Keratinocyte (primary cell): ENCODE measurements around the gene NTN3. TPM values are rescaled to one million over a fixed set of nuclear protein-coding genes. Genes with fewer than 3 reads are reported as not detected.

ENCODE experiments used
- DNase-seq: peaks from one replicate; pipeline ENCODE4 v3.0.0-alpha.2; 2011; ENCODE audit warnings: low read depth, missing footprints, low spot score
- FAIRE-seq: peaks from 2 replicates; lab custom pipeline; 2011; peaks lifted over from hg19 to GRCh38; lab: Jason Lieb, UNC
- H2AFZ ChIP-seq: 2 replicates; pipeline ENCODE4 v1.6.0; 2012; ENCODE audit warnings: low read length, control low read depth, inconsistent platforms; ENCODE audit not compliant: control insufficient read depth
- H3K27ac ChIP-seq: 2 replicates; pipeline ENCODE4 v1.5.1; 2011; ENCODE audit warnings: low read length; ENCODE audit not compliant: control insufficient read depth, insufficient read depth
- H3K27me3 ChIP-seq: 3 replicates; pipeline ENCODE4 v1.6.0; 2011; ENCODE audit warnings: low read length; ENCODE audit not compliant: control insufficient read depth, insufficient read depth; ENCODE audit errors: extremely low read depth
- H3K36me3 ChIP-seq, 2 experiments: 2 replicates in 1 of 2; 3 replicates in 1 of 2; pipeline ENCODE4 v1.5.1; 2011; ENCODE audit warnings: low read length in 2 of 2, mild to moderate bottlenecking in 1 of 2; ENCODE audit not compliant: control insufficient read depth in 2 of 2, insufficient read depth in 2 of 2; ENCODE audit errors: extremely low read depth in 1 of 2
- H3K4me1 ChIP-seq: 3 replicates; pipeline ENCODE4 v1.5.1; 2011; ENCODE audit warnings: low read length; ENCODE audit not compliant: control insufficient read depth, insufficient read depth; ENCODE audit errors: extremely low read depth
- H3K4me2 ChIP-seq: 3 replicates; pipeline ENCODE4 v1.6.0; 2011; ENCODE audit warnings: low read depth, low read length; ENCODE audit not compliant: control insufficient read depth, insufficient read depth; ENCODE audit errors: extremely low read depth
- H3K4me3 ChIP-seq, 3 experiments: fragments of 200-600 bp in 1 of 3; sonication (generic) in 1 of 3; 2 replicates in 2 of 3; 3 replicates in 1 of 3; pipeline ENCODE4 v1.5.1; 2011 to 2016; ENCODE audit warnings: low read length in 3 of 3, mild to moderate bottlenecking in 3 of 3, control low read depth in 2 of 3, inconsistent platforms in 1 of 3, low read depth in 1 of 3, mixed read lengths in 1 of 3, mixed run types in 1 of 3, moderate library complexity in 1 of 3; ENCODE audit not compliant: control insufficient read depth in 2 of 3, insufficient read depth in 2 of 3; ENCODE audit errors: extremely low read depth in 1 of 3
- H3K79me2 ChIP-seq: 2 replicates; pipeline ENCODE4 v1.6.0; 2012; ENCODE audit warnings: low read length; ENCODE audit not compliant: control insufficient read depth, insufficient read depth
- H3K9ac ChIP-seq: 3 replicates; pipeline ENCODE4 v1.6.0; 2011; ENCODE audit warnings: low read length; ENCODE audit not compliant: control insufficient read depth, insufficient read depth; ENCODE audit errors: extremely low read depth
- H3K9me1 ChIP-seq: 3 replicates; pipeline ENCODE4 v1.6.0; 2011; ENCODE audit warnings: low read length; ENCODE audit not compliant: control insufficient read depth, insufficient read depth; ENCODE audit errors: extremely low read depth
- H3K9me3 ChIP-seq: 2 replicates; pipeline ENCODE4 v1.5.1; 2012; ENCODE audit warnings: low read depth, low read length; ENCODE audit not compliant: control insufficient read depth
- H4K20me1 ChIP-seq: 3 replicates; pipeline ENCODE4 v1.6.0; 2011; ENCODE audit warnings: low read length; ENCODE audit not compliant: control insufficient read depth, insufficient read depth; ENCODE audit errors: extremely low read depth
- EZH2 ChIP-seq: IDR thresholded peaks from one replicate; pipeline ENCODE4 v1.6.1; 2012; ENCODE audit warnings: inconsistent platforms, mild to moderate bottlenecking, low read length, moderate library complexity
- dilution Hi-C: fragments of 300-500 bp; cut with MboI; formaldehyde crosslinking; loops from one replicate; pipeline ENCODE4 v1.7.0; 2020; ENCODE audit warnings: low sequenced_read_pairs; ENCODE audit not compliant: extremely low pct_ligation_motif_present
- polyA plus RNA-seq, 5 experiments: library from polyadenylated mRNA; depleted of rRNA in 3 of 5; stranded (reverse) in 3 of 5; stranded (forward) in 1 of 5; unstranded in 1 of 5; fragments of >200 nt; gene quantifications; 1 replicate in 1 of 5; 2 replicates in 3 of 5; 3 replicates in 1 of 5; pipeline versions ENCODE4 v1.2.1 to v1.2.3, GENCODE V29; 2011 to 2012; ENCODE audit warnings: missing spikeins in 2 of 5, low read depth in 1 of 5, low replicate concordance in 1 of 5
- TF ChIP-seq, protein P1 (sequence below), 3 experiments: IDR thresholded peaks in 1 of 3; conservative IDR thresholded peaks in 1 of 3; optimal IDR thresholded peaks in 1 of 3; 2 replicates in 2 of 3; 3 replicates in 1 of 3; pipeline versions ENCODE3 to v1.5.1; 2011; ENCODE audit warnings: low read length in 3 of 3, mild to moderate bottlenecking in 3 of 3, moderate library complexity in 2 of 3, control low read depth in 1 of 3, inconsistent platforms in 1 of 3; ENCODE audit not compliant: insufficient read depth in 2 of 3; ENCODE audit errors: extremely low read depth in 1 of 3

NTN3 gene
- polyA plus RNA-seq, 1 donor (not counting 4 experiments of a cell fraction or from before 2014, with no cell fraction given): not detected

DNA sequence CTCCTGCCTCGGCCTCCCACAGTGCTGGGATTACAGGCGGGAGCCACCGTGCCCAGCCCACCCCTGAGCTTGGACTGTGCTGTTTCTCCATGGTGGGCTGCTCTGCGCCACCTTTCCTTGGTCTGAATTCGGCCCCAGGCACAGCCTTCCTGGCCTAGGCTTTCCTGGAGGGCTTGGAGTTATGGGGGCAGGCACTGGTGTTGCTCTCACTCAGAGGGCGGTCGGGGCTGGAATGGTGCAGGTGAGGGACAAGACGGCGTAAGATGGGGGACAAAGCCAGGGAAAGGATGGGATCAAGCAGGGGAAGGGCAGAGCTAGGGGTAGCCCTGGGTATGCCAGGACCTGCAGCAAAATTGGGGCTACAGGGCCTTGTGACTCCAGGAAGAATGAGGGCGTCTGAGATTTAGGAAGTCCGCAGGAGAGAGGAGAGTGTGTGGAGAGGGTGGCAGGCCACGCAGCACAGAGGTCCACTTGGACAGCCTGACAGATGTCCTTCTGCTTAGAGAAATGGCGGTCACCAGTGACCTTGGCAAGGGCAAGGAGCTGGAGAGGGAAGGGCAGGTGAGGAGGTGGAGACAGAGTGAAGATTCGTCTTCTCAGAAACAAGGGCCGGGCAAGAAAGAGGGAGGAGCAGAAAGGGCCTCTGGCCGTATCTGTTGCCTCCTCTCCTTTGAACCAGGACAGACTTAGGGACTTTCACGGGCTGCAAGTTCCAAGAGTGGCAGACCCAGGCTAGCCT is 41.1 kb downstream of the NTN3 start:
- dilution Hi-C loops: no loop called here
- no peak overlapping the region for H3K27ac ChIP-seq
- no peak for FAIRE-seq

GRCh38 chr16:2512735-2513404 is 41.8 kb downstream of the NTN3 start:
- Histone ChIP-seq H3K36me3 (peaks cover 1 to 5% of the 10 kb centered on the region in 2 experiments), H4K20me1 (peaks cover 25% of the 10 kb centered on the region), H2AFZ (peak overlapping the region; percentile 63), H3K27me3 (no peaks in the 10 kb centered on the region), H3K9me3 (no peaks in the 10 kb centered on the region), H3K4me1 (peaks cover 32% of the 10 kb centered on the region), H3K4me3 (peak overlapping the region in 2 of 3 experiments; percentile 38 to 88), H3K9ac (peak overlapping the region; percentile 93), H3K27ac (no peak overlapping the region), H3K9me1 (peaks cover 11% of the 10 kb centered on the region), H3K4me2 (peak overlapping the region; percentile 74), H3K79me2 (peaks cover 39% of the 10 kb centered on the region)
- FAIRE-seq (no peak), DNase-seq (no peak)
- dilution Hi-C loops: no loop called here
- TF ChIP-seq EZH2: no peak
- TF ChIP-seq, protein P1, sequence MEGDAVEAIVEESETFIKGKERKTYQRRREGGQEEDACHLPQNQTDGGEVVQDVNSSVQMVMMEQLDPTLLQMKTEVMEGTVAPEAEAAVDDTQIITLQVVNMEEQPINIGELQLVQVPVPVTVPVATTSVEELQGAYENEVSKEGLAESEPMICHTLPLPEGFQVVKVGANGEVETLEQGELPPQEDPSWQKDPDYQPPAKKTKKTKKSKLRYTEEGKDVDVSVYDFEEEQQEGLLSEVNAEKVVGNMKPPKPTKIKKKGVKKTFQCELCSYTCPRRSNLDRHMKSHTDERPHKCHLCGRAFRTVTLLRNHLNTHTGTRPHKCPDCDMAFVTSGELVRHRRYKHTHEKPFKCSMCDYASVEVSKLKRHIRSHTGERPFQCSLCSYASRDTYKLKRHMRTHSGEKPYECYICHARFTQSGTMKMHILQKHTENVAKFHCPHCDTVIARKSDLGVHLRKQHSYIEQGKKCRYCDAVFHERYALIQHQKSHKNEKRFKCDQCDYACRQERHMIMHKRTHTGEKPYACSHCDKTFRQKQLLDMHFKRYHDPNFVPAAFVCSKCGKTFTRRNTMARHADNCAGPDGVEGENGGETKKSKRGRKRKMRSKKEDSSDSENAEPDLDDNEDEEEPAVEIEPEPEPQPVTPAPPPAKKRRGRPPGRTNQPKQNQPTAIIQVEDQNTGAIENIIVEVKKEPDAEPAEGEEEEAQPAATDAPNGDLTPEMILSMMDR (optimal IDR thresholded peaks at IDR 0.05 in 1 of 3, IDR thresholded peaks at IDR 0.05 in 1 of 3, conservative IDR thresholded peaks at IDR 0.05 in 1 of 3; ENCODE audit: extremely low read depth in 1 of 3, insufficient read depth in 2 of 3, low read length in 3 of 3): no peak

More for the DNA sequence above, 41.1 kb downstream of the NTN3 start:
- H3K4me3 ChIP-seq: no peak overlapping the region
- H3K9me1 ChIP-seq: peaks cover 11% of the 10 kb centered on the region
- H3K27me3 ChIP-seq: no peaks in the 10 kb centered on the region
- H3K79me2 ChIP-seq: peaks cover 32% of the 10 kb centered on the region
- H2AFZ ChIP-seq: no peak overlapping the region
- no peak overlapping the region for H3K9ac ChIP-seq
- peaks cover 1 to 5% of the 10 kb centered on the region in 2 experiments for H3K36me3 ChIP-seq
- no peak for DNase-seq
- H3K4me2 ChIP-seq: no peak overlapping the region
- TF ChIP-seq EZH2: no peak
- TF ChIP-seq, protein P1 (optimal IDR thresholded peaks at IDR 0.05 in 1 of 3, IDR thresholded peaks at IDR 0.05 in 1 of 3, conservative IDR thresholded peaks at IDR 0.05 in 1 of 3; ENCODE audit: extremely low read depth in 1 of 3, insufficient read depth in 2 of 3, low read length in 3 of 3): no peak
- peaks cover 25% of the 10 kb centered on the region for H3K4me1 ChIP-seq
- H4K20me1 ChIP-seq: peaks cover 19% of the 10 kb centered on the region
- no peaks in the 10 kb centered on the region for H3K9me3 ChIP-seq
